HG02870 (cell line): ENCODE data around the gene FAM184B.
"Not testable (repeated sequence)": the region's sequence is repeated elsewhere in the genome, so short reads cannot be mapped to it uniquely, and the experiment has no call there.

Experiments
- ATAC-seq: cut with Tn5 transposase; IDR thresholded peaks from one replicate; pipeline ENCODE4 v1.9.1; 2021; ENCODE audit warnings: mild to moderate bottlenecking, moderate library complexity; ENCODE audit not compliant: unreplicated experiment

FAM184B gene

GRCh38 chr4:17721496-17722355, 59.7 kb downstream of the FAM184B start:
- no peak for ATAC-seq

- no peak for ATAC-seq
These were observed 62.3 kb downstream of the FAM184B start for GRCh38 chr4:17719106-17719505.

- no peak for ATAC-seq
These were observed 63.0 kb downstream of the FAM184B start for GRCh38 chr4:17718471-17718870.

GRCh38 chr4:17717301-17717700, 64.1 kb downstream of the FAM184B start:
- ATAC-seq, result no peak

GRCh38 chr4:17715511-17715910, 65.9 kb downstream of the FAM184B start:
- no peak for ATAC-seq

- no peak for ATAC-seq
These were observed 67.6 kb downstream of the FAM184B start for GRCh38 chr4:17713779-17714178.

GRCh38 chr4:17712166-17712565, 69.3 kb downstream of the FAM184B start:
- no peak for ATAC-seq

GRCh38 chr4:17711206-17711605, 70.2 kb downstream of the FAM184B start:
- ATAC-seq, result not testable (repeated sequence)

GRCh38 chr4:17709763-17710068, 71.7 kb downstream of the FAM184B start:
- ATAC-seq, result no peak

GRCh38 chr4:17708992-17709762, 72.2 kb downstream of the FAM184B start:
- ATAC-seq, result no peak

GRCh38 chr4:17707671-17708070, 73.8 kb downstream of the FAM184B start:
- ATAC-seq, result no peak

- no peak for ATAC-seq
These were observed 76.3 kb downstream of the FAM184B start for GRCh38 chr4:17705107-17705506.

- ATAC-seq, result no peak
These were observed 77.3 kb downstream of the FAM184B start for GRCh38 chr4:17704020-17704650.

GRCh38 chr4:17702641-17703040, 78.8 kb downstream of the FAM184B start:
- ATAC-seq, result no peak

- no peak for ATAC-seq
These were observed 79.5 kb downstream of the FAM184B start for GRCh38 chr4:17701882-17702281.

- no peak for ATAC-seq
These were observed 80.1 kb downstream of the FAM184B start for GRCh38 chr4:17701138-17701839.

- ATAC-seq, result no peak
These were observed 82.0 kb downstream of the FAM184B start for GRCh38 chr4:17699380-17699779.

GRCh38 chr4:17698116-17698515, 83.3 kb downstream of the FAM184B start:
- ATAC-seq, result no peak

GRCh38 chr4:17695341-17695740, 86.1 kb downstream of the FAM184B start:
- ATAC-seq, result no peak

- no peak for ATAC-seq
These were observed 86.9 kb downstream of the FAM184B start for GRCh38 chr4:17694552-17694951.

- ATAC-seq, result no peak
These were observed 90.5 kb downstream of the FAM184B start for GRCh38 chr4:17690898-17691297.
